ENCODE data around the gene FGD2. TPM values are rescaled to one million over a fixed set of nuclear protein-coding genes. Genes with fewer than 3 reads are reported as not detected.

The FGD2 gene
- total and polyA plus RNA-seq, 9 of the 15 experiments (the other 6 are each of a cell fraction or from before 2014, with no cell fraction given) = 0.09 TPM; not detected in 8

DNA sequence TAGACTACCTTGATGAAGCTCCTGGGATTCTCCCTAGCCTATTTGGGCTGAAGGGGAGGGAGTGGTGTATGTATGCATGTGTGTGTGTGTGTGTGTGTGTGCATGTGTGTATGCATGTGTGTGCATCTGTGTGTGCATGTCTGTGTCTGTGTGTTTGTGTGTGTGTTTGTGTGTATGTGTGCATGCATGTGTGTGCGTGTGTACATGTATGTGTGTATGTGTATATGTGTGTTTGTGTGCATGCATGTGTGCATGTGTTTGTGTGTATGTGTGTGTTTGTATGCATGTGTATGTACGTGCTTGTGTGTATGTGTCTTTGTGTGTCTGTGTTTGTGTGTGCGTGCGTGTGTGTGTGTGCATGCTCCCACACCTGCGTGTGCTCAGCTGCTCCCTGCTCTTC, 15.4 kb downstream of the FGD2 start (continued):
- TF ChIP-seq, protein P1, sequence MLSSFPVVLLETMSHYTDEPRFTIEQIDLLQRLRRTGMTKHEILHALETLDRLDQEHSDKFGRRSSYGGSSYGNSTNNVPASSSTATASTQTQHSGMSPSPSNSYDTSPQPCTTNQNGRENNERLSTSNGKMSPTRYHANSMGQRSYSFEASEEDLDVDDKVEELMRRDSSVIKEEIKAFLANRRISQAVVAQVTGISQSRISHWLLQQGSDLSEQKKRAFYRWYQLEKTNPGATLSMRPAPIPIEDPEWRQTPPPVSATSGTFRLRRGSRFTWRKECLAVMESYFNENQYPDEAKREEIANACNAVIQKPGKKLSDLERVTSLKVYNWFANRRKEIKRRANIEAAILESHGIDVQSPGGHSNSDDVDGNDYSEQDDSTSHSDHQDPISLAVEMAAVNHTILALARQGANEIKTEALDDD (IDR thresholded peaks at IDR 0.05) = no peak
- TF ChIP-seq ZSCAN32 (CRISPR knock-in tag; IDR thresholded peaks at IDR 0.05) (no peak), ELF4 (CRISPR knock-in tag; IDR thresholded peaks at IDR 0.05) (0 out of 2 replicates have a peak, but pooled peaks have one; percentile 24), ZNF140 (CRISPR knock-in tag; IDR thresholded peaks at IDR 0.05) (no peak), TCF7 (IDR thresholded peaks at IDR 0.05; ENCODE audit: borderline replicate concordance) (no peak), POLR2AphosphoS5 (IDR thresholded peaks at IDR 0.05; ENCODE audit: control insufficient read depth, insufficient read depth, low read depth, low read length) (no peak), ZNF197 (CRISPR knock-in tag; IDR thresholded peaks at IDR 0.05; ENCODE audit: low read depth) (no peak), SMARCC2 (IDR thresholded peaks at IDR 0.05; ENCODE audit: low read depth) (no peak)

DNA sequence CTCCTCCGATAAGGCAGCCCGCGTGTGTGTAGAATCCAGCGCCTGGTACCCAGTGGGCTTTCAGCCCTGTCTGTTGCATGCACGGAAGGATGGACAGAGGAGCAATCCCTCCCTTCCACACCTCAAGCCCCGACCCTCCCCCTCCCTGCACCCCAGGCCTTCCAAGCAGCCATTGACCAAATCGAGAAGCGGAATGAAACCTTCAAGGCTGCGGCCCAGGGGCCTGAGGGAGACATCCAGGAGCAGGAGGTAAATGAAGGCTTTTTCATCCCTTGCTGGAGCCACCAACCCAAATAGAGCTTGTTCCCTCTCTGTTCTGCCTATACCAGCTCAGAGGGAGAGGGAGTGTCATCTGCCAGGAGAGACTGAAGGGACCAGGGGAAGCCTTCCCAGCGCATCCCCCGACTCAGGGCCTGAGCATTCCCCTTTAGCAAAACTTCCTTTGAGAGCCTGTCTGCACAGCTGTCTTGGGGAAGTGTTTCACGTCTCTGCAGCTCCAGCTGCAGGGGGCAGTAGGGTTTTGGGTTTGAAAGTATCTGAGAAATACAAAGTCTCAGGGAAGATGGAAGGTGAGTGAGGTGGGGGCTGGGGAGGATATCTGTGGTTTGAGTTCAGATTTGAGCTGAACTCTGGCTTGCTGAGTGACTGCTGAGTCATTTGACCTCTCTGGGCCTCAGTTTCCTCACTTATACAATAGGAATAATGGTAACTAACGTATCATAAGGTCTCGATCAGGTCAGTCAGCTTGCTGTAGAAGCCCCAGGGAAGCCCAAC, 16.1 kb downstream of the FGD2 start:
- Histone ChIP-seq H3K27me3 (ENCODE audit: control insufficient read depth in 2 of 2, insufficient read depth in 2 of 2, low read length in 2 of 2) (no peaks in the 10 kb centered on the region), H4K20me1 (replicated peaks; ENCODE audit: control insufficient read depth, insufficient read depth, low read length) (peaks cover 4% of the 10 kb centered on the region; the same call in 1 of the 2 replicates), H3K9me3 (replicated peaks; ENCODE audit: control insufficient read depth, insufficient read depth, low read depth, low read length) (no peaks in the 10 kb centered on the region), H3K9ac (ENCODE audit: insufficient read depth in 1 of 2, low read depth in 2 of 2, low read length in 2 of 2) (no peak overlapping the region), H3K4me3 (no peak overlapping the region), H3K4me1 (replicated peaks in 1 of 2; ENCODE audit: control insufficient read depth in 2 of 2, insufficient read depth in 2 of 2, low read length in 2 of 2) (peaks cover 13 to 37% of the 10 kb centered on the region in 2 experiments), H3K9me1 (ENCODE audit: control insufficient read depth, insufficient read depth, low read length) (peaks cover 3% of the 10 kb centered on the region), H3K4me2 (ENCODE audit: insufficient read depth, low read length) (no peak overlapping the region), H3K79me2 (ENCODE audit: control insufficient read depth, insufficient read depth, low read length) (no peaks in the 10 kb centered on the region), H3K36me3 (ENCODE audit: control insufficient read depth, insufficient read depth, low read length) (no peaks in the 10 kb centered on the region), H2AFZ (ENCODE audit: low read depth, low read length) (peak overlapping the region; percentile 26; the same call in 1 of the 2 replicates), H3K27ac (ENCODE audit: extremely low read depth, low read depth, low read length) (no peak overlapping the region)
- peak in 2 of 4 experiments; percentile 74 to 88 for DNase-seq (ENCODE audit: extremely low read depth in 1 of 4, low spot score in 3 of 4)
- intact Hi-C loops (cut with micrococcal nuclease) = loop anchor here (10.0 kb wide), 2 partner anchors 463 to 673 kb away; partner anchors contain the start of gene MDGA1
- ChIA-PET CTCF (ENCODE audit: low intra/inter-chr PET ratio) (interaction anchor here (0.6 to 9.7 kb wide), 10 partner anchors 30 to 838 kb away, joined by 3 to 204 read pairs (median 4); partner anchors contain the start of gene PIM1), POLR2A (interaction anchor here (0.6 to 1.4 kb wide), 7 partner anchors 146 to 412 kb away, joined by 3 to 6 read pairs (median 4); no protein-coding TSS in a partner anchor)
- peak; percentile 73 for ATAC-seq
- in situ Hi-C loops (cut with MboI) = loop anchor here (5.0 to 25.0 kb wide), 4 partner anchors 153 to 1466 kb away; partner anchors contain the start of gene PIM1
- peak; percentile 93 for FAIRE-seq
- BruUV-seq (replicated peaks) = no TSS peak
- WGBS (ENCODE audit: insufficient coverage, low coverage, missing lambda C conversion rate) = 47% methylated on average over 14 of the region's 14 CpGs
- no peak for TF ChIP-seq PHF20 (IDR thresholded peaks at IDR 0.05; ENCODE audit: partially characterized antibody)
- TF ChIP-seq, protein P2, sequence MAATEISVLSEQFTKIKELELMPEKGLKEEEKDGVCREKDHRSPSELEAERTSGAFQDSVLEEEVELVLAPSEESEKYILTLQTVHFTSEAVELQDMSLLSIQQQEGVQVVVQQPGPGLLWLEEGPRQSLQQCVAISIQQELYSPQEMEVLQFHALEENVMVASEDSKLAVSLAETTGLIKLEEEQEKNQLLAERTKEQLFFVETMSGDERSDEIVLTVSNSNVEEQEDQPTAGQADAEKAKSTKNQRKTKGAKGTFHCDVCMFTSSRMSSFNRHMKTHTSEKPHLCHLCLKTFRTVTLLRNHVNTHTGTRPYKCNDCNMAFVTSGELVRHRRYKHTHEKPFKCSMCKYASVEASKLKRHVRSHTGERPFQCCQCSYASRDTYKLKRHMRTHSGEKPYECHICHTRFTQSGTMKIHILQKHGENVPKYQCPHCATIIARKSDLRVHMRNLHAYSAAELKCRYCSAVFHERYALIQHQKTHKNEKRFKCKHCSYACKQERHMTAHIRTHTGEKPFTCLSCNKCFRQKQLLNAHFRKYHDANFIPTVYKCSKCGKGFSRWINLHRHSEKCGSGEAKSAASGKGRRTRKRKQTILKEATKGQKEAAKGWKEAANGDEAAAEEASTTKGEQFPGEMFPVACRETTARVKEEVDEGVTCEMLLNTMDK (IDR thresholded peaks at IDR 0.05; ENCODE audit: borderline replicate concordance, insufficient read depth, low read depth, low read length, poor library complexity, severe bottlenecking) = peak; percentile 86
- peak; percentile 81 for TF ChIP-seq MEIS2 (IDR thresholded peaks at IDR 0.05; ENCODE audit: partially characterized antibody)
- TF ChIP-seq, protein P3, sequence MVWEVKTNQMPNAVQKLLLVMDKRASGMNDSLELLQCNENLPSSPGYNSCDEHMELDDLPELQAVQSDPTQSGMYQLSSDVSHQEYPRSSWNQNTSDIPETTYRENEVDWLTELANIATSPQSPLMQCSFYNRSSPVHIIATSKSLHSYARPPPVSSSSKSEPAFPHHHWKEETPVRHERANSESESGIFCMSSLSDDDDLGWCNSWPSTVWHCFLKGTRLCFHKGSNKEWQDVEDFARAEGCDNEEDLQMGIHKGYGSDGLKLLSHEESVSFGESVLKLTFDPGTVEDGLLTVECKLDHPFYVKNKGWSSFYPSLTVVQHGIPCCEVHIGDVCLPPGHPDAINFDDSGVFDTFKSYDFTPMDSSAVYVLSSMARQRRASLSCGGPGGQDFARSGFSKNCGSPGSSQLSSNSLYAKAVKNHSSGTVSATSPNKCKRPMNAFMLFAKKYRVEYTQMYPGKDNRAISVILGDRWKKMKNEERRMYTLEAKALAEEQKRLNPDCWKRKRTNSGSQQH (CRISPR knock-in tag; IDR thresholded peaks at IDR 0.05) = no peak
- TF ChIP-seq, protein P4, sequence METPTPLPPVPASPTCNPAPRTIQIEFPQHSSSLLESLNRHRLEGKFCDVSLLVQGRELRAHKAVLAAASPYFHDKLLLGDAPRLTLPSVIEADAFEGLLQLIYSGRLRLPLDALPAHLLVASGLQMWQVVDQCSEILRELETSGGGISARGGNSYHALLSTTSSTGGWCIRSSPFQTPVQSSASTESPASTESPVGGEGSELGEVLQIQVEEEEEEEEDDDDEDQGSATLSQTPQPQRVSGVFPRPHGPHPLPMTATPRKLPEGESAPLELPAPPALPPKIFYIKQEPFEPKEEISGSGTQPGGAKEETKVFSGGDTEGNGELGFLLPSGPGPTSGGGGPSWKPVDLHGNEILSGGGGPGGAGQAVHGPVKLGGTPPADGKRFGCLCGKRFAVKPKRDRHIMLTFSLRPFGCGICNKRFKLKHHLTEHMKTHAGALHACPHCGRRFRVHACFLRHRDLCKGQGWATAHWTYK (CRISPR knock-in tag; IDR thresholded peaks at IDR 0.05) = no peak
